GM19328 (cell line): Measurements from ENCODE around the gene REEP1.

Experiments used
- ATAC-seq: cut with Tn5 transposase; IDR thresholded peaks from one replicate; pipeline ENCODE4 v1.9.1; 2021; ENCODE audit warnings: mild to moderate bottlenecking, moderate library complexity; ENCODE audit not compliant: unreplicated experiment

Gene REEP1

DNA sequence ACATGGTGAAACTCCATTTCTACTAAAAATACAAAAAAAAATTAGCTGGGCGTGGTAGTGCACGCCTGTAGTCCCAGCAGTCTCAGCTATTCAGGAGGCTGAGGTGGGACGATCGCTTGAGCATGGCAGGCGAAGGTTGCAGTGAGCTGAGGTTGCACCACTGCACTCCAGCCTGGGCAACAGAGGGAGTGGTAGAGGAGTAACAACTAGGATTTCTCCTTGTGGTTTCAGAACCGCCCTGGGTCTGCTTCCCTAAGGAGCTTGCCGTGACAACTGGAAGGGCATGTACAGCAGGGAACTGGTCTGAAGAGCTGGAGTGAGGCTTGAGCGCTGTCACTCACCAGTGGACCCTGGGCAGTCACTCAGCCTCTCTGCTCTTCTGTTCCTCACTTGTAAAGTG, 29.1 kb downstream of the REEP1 start:
- ATAC-seq, result no peak

DNA sequence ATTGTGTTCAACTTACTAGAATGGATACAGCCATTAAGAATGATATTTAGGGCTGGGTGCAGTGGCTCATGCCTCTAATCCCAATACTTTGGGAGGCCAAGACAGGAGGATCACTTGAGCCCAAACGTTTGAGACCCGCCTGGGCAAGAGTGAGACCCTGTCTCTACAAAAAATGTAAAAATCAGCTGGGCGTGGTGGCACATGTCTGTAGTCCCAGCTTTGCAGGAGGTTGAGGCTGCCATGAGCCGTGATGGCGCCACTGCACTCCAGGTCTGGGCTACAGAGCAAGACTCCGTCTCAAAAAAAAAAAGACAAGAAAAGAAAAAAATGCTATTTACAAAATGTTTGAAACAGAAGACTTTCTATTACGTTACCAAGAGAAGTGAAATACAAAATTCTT, 30.0 kb downstream of the REEP1 start:
- ATAC-seq, result no peak

DNA sequence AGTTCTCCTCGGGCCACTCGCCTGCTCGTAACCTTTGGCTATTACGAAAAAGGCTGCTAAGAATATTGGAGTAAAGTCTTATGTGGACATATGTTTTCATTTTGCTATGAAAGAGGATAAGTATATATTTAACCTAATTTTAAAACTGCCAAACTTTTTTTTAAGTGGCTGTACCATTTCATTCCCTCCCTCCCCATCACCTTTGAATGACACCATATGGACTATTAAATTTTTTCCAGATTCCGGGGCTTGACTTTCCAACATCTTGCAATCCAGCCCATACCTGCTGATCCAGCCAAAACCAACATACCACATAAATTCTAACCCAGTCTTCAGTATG, 31.5 kb downstream of the REEP1 start:
- no peak for ATAC-seq

DNA sequence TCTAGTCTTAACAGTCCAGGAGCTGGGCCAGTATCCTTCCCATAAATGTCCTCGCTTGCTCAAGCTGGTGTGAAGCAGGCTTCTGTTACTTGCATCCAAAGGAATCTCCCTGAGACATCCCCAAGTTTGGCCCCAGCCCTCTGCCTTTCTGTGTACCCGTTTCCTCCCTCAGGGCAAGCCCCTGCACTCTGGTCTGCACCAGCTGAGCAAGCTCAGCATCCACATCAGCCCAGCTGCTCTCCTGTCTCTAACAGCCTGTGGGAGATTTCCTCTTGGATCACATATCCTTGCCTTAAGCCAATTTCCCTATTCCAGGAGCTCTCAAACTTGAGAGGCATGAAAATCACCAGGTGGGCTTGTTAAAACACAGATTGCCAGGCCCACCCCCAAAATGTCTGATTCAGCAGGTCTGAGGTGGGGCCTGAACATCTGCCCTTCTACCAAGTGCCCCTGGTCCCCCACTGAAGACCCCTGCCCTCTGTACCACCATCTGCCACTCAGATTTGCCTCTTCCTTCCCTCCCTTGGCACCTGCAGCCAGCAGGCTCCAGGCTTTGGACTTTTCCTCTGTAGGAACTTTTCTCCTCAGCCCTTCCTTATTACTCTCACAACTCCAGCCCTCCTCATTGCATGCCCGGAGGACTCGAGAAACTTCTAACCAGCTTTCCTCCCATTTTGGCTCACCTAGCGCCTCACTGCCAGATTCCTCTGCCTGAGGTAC, 32.1 kb downstream of the REEP1 start:
- no peak for ATAC-seq

DNA sequence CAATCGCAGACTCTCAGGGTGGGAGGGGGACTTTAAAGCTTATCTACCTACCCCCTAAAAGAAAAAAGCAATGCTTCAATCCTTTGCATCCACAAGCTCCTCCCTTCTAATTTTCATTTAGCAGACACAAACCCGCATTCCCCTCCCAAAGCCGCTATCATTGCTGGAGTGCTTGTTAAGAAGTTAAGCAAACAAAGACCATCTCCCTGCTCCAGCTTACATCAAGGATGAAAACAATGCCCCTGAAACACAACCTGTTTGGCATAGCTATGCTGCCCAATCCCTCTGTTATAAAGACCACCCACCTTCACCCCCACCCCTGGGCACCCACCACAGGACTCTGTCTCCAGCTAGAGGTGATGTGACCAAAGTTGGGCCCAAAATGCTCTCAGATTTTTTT, 33.0 kb downstream of the REEP1 start:
- no peak for ATAC-seq

DNA sequence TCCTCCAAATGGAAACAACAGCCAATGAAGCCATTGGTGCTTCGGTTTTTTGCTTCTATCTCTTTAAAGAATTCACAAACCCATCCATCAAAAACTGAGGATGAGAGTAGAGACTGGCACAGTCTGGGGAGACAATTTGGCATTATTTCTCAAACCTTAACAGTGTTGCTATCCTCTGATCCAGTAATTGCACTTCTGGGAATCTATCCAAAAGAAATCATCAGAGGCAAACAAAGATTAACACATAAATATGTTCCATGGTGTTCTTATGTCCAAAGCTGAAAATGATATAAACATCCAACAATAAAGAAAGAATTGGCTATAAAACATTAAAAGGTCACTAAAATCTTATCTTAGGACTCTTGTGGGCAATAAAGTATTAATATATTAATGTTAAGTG, 35.1 kb downstream of the REEP1 start:
- ATAC-seq, result no peak

DNA sequence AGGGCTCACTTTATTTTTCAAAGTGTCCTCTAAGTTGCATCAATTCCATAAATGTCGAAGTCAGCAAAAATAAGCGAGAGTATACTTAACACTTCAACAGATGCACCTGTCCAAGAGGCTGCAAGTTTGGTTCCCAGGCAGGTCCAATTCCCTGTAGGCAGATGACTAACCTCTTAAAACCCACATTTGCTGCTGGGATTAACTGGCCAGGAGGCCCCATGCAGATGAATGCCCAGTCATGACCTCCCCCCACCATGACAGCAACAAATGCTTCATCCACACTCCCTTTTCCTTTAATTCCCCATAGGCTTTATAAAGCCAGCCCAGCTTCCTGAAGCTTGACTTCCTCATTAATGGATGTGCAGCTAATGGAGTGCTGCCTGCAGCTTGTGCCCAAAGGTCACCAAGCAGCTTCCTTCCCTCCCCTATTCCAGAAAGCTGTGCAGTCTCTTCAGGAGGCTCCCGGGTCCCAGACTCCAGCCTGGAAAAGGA, 35.7 kb downstream of the REEP1 start:
- ATAC-seq, result no peak

DNA sequence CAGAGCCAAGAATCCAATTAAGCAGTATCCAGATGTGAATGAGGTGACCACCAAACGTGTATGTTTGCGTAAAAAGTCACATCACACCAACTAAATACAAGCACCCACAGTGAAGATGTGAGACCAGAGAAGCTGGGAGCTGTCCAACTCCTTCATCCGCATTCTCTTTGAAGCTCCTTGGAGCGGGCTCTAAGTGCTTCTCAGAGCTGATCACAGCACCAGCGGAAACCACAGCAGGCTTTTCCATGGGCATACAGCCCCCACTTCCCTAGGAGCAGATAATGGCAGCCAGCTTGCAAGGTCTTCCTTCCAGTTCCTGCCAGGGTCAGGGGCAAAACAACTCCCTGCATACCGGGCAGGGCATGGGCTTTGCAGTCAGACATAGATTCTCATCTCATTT, 36.4 kb downstream of the REEP1 start:
- no peak for ATAC-seq

DNA sequence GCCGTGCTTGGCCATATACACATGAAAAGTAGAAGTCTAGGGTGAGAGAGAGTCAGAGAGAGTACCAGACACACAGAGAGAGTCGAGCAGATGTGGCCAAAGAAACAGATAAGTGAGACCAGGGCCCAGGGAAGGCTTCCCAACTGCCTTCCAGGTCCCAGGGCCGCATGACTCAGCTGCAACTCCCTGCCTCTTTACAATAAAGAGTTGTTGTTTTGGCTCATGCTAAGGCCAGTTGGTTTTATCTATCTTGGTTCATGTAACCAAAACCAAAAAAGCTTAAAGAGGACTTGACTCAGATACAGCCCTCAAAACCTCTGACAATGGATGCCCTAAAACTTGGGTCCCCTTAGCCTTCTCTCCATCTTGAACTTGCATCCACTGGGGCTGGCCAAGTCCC, 36.9 kb downstream of the REEP1 start:
- ATAC-seq, result no peak

DNA sequence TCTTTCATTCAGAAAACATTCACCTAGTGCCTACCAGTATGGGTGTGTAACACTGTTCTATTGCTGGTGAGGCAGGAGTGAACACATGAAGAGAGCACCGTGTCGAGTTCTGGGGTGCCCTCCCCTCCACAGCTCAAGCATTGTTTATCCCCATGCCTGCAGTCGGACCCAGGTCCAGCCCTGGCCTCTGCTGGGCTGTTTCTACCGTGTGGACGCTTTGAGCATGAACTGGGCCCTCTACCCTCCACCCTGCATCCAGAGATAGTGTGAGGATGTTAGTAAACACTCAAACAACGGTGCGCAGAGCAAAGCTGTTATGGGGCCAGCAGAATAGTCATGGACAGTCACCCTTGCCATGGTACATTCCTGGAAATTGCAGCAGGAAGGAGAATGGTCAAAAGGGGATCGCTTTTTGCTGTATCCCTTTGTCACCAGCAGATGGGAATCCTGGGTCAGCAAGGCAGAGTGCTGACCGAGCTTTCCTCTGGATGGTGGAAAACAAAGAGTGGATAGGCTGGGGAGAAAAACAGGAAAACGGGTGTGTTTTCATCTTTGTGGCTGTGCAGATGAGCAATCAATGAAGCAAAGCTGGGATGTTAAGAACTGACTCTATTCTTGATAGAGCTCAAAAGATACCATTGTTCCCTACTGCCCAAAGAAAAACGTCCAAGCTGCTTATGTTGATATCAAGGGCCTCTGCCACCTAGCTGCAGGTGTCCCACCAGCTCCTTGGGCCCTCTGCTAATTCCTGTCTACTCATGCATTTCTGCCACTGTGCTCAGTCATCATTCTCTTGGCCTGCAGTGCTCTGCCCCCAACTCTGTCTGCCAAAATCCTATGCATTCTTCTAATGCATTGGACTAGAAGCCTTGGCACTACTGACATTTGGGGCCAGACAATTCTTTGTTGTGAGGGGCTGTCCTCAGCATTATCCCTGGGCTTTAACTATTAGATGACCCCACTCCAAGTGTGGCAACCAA, 38.7 kb downstream of the REEP1 start:
- ATAC-seq, result no peak

DNA sequence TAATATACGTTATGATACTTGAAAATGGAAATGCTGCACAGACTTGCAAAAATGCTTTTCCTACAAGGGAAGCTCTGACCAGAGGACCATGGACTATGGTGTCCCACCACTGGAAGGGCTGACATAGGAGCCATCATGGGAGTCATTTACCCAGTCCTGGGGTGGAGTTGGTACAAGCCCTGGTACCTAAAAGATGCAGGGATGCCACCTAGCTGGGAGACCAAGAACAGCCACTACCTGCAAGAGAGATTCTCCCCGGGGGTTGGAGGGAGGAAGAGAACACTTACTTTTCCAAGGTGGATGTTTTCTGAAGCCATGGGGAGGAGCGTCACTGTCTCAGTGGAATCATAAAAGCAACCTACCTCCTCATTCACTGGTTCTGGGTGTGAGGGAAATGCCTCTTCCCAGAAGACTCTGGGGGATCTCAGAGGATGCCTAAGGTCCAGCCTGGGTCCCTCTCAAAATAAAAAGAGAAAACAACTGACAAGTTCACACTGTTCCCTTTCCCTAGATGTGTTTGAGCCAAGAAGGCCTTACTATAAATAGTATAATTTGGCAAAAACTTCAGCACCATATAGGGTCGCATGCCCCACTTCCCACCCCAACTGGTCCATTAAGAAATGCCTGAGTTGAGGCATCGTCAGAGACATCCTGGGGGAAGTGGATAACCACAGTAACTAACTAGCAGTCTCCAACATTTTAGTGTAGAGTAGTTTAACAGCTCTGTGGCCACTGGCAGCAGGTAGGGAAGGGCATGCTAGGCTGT, 39.9 kb downstream of the REEP1 start:
- no peak for ATAC-seq

DNA sequence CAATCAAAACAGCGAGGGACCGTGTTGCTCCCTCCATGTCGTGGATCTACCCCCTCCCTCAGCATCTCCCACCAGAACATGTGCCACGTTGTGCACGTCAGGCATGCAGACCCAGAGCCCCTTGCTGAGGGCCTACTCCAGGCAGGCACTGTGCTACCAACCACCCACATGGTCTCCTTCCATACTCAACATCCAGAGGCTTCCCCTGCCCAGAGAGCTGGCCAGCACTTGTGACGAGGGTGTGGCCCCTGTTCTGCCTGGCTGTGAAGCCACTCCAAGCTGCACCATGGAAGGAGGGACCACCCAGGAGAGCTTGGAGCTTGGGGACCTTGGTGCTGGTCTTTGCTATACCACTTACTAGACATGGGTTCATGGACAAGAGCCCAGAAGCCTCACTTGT, 40.5 kb downstream of the REEP1 start:
- ATAC-seq, result no peak

DNA sequence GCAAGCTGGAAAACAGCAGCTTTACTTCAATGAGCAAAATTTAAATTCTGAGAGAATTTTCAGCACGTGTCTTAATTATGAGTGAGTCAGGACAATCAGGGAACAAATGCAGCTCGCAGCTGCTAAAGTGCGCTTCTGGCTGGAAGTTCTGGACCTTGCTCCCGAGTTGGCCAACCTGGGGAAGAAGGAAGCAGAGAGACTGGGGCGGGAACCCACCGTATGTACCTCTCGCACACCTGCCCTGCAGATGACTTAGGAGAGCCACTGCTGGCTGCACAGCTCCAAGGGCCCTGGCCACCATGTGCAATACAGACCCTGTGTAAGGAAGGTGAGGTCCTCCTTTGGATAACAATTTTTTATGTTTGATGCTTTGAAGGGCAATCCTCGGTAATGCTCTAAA, 42.4 kb downstream of the REEP1 start:
- ATAC-seq, result no peak

DNA sequence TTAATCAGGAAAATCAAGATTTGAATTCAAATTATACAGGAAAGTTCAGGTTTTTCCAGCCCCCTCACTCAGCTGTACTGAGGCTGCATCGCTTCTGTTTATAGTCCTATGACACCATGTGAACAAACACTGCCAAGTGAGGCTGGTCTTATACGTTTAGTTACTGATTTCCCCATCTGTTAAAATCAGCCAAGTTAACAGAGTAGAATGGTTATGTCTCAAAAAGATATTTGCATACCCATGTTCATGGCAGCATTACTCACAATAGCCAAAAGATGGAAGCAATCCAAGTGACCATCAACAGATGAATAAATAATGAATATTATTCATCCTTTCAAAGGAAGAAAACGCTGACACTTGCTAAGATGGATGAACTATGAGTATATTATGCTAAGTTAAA, 43.8 kb downstream of the REEP1 start:
- no peak for ATAC-seq

DNA sequence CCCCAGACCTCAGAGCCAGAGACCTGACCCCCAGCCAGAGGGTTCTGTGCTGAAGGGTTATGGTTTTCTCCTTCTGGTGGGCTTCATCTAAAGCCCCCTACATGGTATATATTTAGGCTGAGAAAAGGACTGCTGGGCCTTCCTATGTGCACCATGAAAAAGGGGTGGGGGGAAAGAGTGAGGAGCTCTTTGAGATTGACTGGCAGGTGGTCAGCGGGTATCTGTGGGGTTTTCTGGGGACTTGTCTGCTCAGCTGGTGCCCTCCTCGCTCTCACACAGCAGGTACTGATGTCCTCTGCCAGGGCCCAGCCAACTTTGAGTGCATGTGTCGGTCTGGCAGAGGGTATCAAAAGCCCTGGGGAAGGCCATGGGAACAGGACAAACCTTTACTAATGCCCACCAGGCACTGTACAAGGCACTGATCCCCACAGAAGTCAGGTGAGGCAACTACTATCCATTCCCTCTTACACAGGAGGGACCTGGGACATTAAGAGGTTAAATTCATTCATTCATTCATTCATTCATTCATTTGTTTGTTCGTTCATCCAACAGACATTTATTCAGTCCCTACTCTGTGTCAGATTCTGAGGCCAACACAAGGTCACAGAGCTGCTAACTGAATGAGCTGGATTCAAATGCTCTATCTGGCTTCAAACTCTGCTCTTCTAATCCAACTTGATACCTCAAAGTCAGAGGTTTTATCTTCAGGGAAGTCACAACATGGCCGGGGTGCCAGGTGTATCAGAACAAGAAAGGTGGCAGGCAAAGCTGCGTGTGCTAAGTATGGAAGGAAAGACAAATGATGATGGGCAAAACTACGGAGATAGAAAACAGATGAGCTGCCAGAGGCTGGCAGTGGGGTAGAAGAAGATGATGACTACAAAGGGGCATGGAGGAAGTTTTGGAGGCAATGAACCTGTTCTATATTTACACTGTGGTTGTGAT, 44.6 kb downstream of the REEP1 start:
- no peak for ATAC-seq

DNA sequence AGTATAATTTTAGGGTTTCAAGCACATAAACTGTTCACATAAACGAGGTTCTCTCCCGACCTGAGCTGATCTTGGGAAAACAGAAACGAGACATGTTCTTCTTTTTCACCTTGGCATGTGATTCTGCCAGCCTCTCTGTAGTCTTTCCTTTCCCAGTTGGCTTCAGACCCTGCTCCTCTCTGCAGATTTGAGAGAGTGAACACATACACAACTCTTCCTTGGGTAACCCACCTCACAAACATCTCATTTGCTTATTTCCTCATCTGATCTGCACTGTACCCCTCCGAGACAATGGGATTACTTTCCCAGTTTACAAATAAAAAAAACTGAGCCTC, 46.1 kb downstream of the REEP1 start:
- no peak for ATAC-seq

DNA sequence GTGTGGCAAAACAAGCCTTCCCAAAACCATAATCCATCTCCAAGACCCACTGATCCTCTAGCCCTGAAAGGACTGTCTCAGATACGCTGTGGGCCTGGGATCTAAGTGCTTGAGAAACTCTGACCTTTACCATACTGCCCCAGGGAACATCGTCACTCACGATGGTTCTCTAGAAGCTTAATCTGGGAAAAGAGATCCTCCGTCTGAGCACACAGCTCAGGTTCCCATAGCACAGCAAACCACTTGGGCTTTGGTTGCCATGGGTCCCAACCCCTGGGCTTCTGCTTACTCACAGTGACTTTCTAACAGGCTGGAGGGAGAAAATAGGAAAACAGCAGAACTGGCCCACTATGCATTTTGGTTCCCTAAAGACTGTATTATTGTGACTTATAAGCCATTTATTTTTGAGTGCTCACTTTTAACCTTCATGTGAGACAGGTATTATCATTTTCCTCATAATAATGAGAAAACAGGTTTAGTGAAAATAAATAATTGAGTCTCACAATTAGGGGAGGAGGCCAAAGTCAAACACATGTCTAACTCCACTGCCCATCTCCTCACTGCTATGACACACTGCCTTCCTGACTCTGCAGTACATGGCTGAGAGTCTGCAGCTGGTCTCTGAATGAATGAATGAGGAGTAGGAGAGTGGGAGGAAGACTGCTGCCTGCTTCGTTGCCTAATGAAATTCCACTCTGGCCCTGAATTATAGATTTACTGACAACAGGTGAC, 46.7 kb downstream of the REEP1 start:
- ATAC-seq, result no peak

DNA sequence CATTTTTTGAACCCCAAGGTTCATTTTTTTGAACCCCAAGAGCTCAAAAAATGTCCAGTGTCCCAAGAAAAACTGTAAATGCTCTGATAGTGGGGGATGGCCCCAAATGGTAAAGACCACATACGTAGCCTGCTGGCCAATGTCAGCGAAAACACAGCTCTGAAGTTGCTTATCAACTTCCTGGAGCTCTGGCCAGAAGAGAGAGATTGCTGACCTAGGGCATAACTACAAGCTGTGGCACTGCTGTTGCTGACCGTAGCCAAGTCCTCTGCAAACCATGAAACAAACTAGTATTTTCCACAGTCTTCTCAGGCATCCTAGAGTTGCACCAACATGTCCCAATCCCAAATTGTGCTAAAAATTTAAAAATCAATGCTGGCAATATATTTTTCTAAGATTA, 50.9 kb downstream of the REEP1 start:
- no peak for ATAC-seq

DNA sequence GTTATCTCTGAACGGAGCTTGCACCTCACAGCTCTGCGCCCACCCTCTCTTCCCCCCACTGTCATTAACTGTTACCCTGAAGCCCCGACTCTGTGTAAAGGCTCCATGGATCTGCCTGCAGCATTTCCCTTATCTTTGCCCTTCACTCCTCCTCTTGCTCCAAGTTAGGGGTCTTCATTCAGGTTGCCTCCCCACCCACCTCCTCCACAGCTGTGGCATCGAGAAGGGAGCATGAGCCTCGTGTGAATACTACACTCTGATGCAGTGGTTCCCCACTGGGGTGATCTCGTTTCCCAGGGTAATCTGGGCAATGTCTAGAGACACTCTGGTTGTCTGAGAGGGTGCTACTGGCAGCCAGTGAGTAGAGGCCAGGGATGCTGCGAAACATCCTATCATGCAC, 51.4 kb downstream of the REEP1 start:
- no peak for ATAC-seq

DNA sequence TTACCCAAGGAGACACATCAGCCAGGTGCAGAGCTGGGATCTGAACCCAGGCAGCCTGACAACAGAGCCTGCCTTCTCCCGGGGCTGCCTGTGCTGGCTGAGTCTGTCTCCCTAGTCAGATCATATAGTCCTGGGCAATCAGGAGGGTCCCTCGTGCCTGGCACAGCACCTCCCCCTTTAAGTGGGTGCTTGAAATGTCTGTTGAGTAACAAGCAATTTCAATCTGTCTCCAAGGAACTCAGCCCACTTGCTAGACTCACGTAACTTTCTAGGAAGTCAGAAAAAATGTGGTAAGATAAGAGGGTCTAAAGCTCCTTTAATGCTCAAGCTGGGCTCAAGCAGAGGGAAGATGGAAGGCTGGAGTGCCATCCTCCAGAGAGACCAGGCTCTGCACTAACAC, 51.9 kb downstream of the REEP1 start:
- no peak for ATAC-seq
